Ishikawa (cell line): Measurements from ENCODE around the gene KRT1.

Source experiments
- CEBPB ChIP-seq: IDR thresholded peaks from 2 replicates; pipeline ENCODE4 v1.6.1; 2012
- CREB1 ChIP-seq: IDR thresholded peaks from 2 replicates; pipeline ENCODE4 v1.6.1; 2012; ENCODE audit warnings: low read depth
- EGR1 ChIP-seq: IDR thresholded peaks from 2 replicates; pipeline ENCODE4 v1.6.1; 2012
- EP300 ChIP-seq: IDR thresholded peaks from 2 replicates; pipeline ENCODE4 v1.6.1; 2012; ENCODE audit warnings: borderline replicate concordance
- FOXM1 ChIP-seq: IDR thresholded peaks from 2 replicates; pipeline ENCODE4 v1.6.1; 2012; ENCODE audit warnings: low read depth, borderline replicate concordance
- MAX ChIP-seq: IDR thresholded peaks from 2 replicates; pipeline ENCODE4 v1.6.1; 2012
- NFIC ChIP-seq: IDR thresholded peaks from 2 replicates; pipeline ENCODE4 v1.6.1; 2012
- RAD21 ChIP-seq: IDR thresholded peaks from 2 replicates; pipeline ENCODE4 v1.6.1; 2012; ENCODE audit warnings: low read depth
- REST ChIP-seq: IDR thresholded peaks from 2 replicates; pipeline ENCODE4 v1.6.1; 2012; ENCODE audit warnings: low read depth, mild to moderate bottlenecking
- TAF1 ChIP-seq: IDR thresholded peaks from 2 replicates; pipeline ENCODE4 v1.6.1; 2012; ENCODE audit warnings: low read depth, mild to moderate bottlenecking
- TCF12 ChIP-seq: IDR thresholded peaks from 2 replicates; pipeline ENCODE4 v1.6.1; 2012; ENCODE audit warnings: low read depth
- TEAD4 ChIP-seq: IDR thresholded peaks from 2 replicates; pipeline ENCODE4 v1.6.1; 2012
- USF1 ChIP-seq: IDR thresholded peaks from 2 replicates; pipeline ENCODE4 v1.6.1; 2012
- YY1 ChIP-seq: IDR thresholded peaks from 2 replicates; pipeline ENCODE4 v1.6.1; 2012; ENCODE audit warnings: low read depth
- ZBTB7A ChIP-seq: IDR thresholded peaks from 2 replicates; pipeline ENCODE4 v1.6.1; 2012; ENCODE audit warnings: low read depth

Gene KRT1

DNA sequence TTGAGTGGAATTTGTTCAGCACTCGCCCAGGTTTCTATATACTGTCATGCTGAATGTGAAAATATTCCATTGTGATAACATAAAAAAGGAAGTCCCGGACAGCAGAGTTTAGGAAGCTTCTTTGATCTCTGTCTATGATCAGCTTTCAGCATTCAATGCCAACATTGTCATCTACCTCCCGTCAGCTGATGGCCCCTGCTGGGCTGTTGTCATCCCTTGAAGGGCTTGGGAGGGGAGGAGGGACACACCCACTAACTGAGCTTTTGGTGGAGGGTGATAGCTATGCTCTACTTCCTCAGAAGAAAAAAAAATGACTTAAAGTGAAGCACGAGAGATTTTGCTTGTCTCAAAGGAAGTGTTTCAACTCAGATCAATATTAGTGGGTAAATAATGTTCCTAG, 27.8 kb upstream of the KRT1 start:
- TF ChIP-seq TEAD4: no peak
- no peak for TF ChIP-seq ZBTB7A
- TF ChIP-seq CREB1: no peak
- TF ChIP-seq TCF12: no peak
- no peak for TF ChIP-seq EP300
- TF ChIP-seq USF1: no peak
- no peak for TF ChIP-seq RAD21
- TF ChIP-seq REST: no peak

GRCh38 chr12:52704464-52704863, 24.3 kb upstream of the KRT1 start:
- no peak for TF ChIP-seq NFIC
- TF ChIP-seq ZBTB7A: no peak
- TF ChIP-seq EP300: no peak
- TF ChIP-seq YY1: no peak
- no peak for TF ChIP-seq CEBPB
- no peak for TF ChIP-seq TAF1
- TF ChIP-seq MAX: no peak
- no peak for TF ChIP-seq TEAD4
- no peak for TF ChIP-seq FOXM1
- TF ChIP-seq CREB1: no peak
- no peak for TF ChIP-seq RAD21
- TF ChIP-seq USF1: no peak
- no peak for TF ChIP-seq REST
- no peak for TF ChIP-seq TCF12
- no peak for TF ChIP-seq EGR1

- no peak for TF ChIP-seq FOXM1
- TF ChIP-seq CEBPB: no peak
- no peak for TF ChIP-seq ZBTB7A
- no peak for TF ChIP-seq MAX
- TF ChIP-seq USF1: no peak
- no peak for TF ChIP-seq CREB1
- no peak for TF ChIP-seq TEAD4
- TF ChIP-seq EP300: no peak
- TF ChIP-seq EGR1: no peak
- no peak for TF ChIP-seq TAF1
- TF ChIP-seq REST: no peak
- no peak for TF ChIP-seq TCF12
- no peak for TF ChIP-seq NFIC
- no peak for TF ChIP-seq YY1
Observed at GRCh38 chr12:52703878-52704277, 23.7 kb upstream of the KRT1 start.

DNA sequence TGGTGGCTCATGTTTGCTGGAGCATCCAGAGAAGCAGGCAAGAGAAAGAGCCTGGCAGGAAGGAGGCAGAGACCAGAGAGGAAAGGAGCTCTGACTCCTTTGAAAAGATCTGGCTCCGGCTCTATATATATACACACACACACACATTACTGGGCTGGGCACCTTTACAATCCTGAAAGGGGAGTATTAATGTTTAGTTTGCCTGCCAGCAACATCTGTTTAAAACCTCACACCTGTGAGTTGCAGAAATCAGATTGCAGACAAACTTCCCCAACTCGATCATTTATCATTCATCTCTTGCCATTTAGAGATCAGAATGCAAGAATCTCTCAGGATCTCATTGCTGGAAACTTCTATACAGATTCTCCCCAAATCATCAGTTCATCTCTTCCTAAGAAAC, 23.2 kb upstream of the KRT1 start, which contains the start of gene KRT77:
Gene KRT77 (minus strand): TSS at position 101 of the 400 bp plus-strand sequence. CDS start 90 bp downstream, at position 11.
- TF ChIP-seq TAF1: no peak

DNA sequence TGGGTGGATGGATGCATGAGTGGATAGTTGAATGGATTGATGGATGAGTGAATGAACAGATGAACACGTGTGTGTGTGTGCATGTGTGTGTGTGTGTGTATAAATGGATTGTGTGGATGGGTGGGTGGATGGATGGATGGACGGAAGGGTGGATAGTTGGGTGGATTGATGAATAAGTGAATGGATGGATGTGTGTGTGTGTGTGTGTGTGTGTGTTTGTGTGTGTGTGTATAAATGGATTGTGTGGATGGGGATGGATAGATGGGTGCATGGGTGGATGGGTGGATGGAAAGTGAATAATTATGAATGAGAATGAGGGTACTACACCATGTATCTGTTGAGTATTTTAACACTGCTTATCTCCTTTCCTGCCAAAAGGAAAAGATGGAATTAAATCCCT, 22.1 kb upstream of the KRT1 start:
- no peak for TF ChIP-seq YY1
- TF ChIP-seq EGR1: no peak
- no peak for TF ChIP-seq USF1
- no peak for TF ChIP-seq FOXM1
- no peak for TF ChIP-seq EP300
- no peak for TF ChIP-seq CREB1
- no peak for TF ChIP-seq REST
- TF ChIP-seq TEAD4: no peak
- TF ChIP-seq TCF12: no peak
